Measurements from ENCODE around the gene CARMIL3.
"Not testable (repeated sequence)": the region's sequence is repeated elsewhere in the genome, so short reads cannot be mapped to it uniquely, and the experiment has no call there.

Gene CARMIL3, protein sequence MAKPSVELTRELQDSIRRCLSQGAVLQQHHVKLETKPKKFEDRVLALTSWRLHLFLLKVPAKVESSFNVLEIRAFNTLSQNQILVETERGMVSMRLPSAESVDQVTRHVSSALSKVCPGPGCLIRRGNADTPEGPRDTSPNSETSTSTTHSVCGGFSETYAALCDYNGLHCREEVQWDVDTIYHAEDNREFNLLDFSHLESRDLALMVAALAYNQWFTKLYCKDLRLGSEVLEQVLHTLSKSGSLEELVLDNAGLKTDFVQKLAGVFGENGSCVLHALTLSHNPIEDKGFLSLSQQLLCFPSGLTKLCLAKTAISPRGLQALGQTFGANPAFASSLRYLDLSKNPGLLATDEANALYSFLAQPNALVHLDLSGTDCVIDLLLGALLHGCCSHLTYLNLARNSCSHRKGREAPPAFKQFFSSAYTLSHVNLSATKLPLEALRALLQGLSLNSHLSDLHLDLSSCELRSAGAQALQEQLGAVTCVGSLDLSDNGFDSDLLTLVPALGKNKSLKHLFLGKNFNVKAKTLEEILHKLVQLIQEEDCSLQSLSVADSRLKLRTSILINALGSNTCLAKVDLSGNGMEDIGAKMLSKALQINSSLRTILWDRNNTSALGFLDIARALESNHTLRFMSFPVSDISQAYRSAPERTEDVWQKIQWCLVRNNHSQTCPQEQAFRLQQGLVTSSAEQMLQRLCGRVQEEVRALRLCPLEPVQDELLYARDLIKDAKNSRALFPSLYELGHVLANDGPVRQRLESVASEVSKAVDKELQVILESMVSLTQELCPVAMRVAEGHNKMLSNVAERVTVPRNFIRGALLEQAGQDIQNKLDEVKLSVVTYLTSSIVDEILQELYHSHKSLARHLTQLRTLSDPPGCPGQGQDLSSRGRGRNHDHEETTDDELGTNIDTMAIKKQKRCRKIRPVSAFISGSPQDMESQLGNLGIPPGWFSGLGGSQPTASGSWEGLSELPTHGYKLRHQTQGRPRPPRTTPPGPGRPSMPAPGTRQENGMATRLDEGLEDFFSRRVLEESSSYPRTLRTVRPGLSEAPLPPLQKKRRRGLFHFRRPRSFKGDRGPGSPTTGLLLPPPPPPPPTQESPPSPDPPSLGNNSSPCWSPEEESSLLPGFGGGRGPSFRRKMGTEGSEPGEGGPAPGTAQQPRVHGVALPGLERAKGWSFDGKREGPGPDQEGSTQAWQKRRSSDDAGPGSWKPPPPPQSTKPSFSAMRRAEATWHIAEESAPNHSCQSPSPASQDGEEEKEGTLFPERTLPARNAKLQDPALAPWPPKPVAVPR (N-terminal part only)

DNA sequence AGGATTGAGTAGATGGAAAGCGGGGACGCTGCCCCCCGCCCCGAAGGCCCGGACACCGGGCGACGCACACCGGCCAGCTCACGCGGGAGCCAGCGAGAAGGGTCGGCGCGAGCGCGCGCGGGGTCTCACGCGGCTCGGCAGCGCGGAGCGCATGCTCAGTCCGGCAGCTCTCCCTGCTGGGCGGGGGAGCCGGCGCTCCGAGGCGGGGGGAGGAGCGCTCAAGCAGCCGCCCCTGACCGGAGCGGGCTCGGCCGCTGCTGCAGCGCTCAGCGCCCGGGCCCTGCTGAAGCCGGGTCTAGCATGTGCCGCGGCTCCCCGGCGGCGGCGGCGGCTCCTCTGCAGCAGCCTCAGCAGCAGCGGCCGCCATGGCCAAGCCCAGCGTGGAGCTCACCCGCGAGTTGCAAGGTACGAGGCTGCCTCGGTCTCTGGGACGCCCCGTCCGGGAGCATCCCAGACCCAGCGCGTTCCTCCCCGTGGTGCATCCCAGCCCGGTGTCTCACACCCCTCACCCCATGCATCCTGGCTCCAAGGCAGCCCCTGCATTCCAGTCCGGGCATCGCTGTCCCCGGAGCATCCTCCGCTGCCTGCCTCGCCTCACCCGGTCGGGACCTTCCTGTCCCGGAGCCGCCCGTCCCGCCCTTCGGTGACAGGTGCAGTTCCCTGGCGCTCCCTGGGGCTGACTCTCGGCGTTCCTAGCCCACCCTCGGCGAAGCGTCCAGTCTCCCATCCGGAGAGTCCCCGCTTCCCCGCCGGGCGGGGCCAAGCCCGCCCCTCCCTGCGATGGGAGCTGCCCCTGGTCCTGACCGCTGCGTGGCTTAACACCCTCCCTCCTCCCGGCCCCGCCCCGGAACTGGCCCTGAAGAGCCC is at the start of gene CARMIL3:
Gene CARMIL3 (plus strand): TSS at position 221 of the 867 bp plus-strand sequence. CDS start 145 bp downstream, at position 366.
- no peak for DNase-seq (ENCODE audit: extremely low read depth, low read depth)
- no peak for TF ChIP-seq CTCF (IDR thresholded peaks at IDR 0.05; ENCODE audit: low read depth, low read length)

GRCh38 chr14:24006471-24006816 is 45.4 kb upstream of the CARMIL3 start:
- not testable (repeated sequence) for DNase-seq (ENCODE audit: extremely low read depth, low read depth)

DNA sequence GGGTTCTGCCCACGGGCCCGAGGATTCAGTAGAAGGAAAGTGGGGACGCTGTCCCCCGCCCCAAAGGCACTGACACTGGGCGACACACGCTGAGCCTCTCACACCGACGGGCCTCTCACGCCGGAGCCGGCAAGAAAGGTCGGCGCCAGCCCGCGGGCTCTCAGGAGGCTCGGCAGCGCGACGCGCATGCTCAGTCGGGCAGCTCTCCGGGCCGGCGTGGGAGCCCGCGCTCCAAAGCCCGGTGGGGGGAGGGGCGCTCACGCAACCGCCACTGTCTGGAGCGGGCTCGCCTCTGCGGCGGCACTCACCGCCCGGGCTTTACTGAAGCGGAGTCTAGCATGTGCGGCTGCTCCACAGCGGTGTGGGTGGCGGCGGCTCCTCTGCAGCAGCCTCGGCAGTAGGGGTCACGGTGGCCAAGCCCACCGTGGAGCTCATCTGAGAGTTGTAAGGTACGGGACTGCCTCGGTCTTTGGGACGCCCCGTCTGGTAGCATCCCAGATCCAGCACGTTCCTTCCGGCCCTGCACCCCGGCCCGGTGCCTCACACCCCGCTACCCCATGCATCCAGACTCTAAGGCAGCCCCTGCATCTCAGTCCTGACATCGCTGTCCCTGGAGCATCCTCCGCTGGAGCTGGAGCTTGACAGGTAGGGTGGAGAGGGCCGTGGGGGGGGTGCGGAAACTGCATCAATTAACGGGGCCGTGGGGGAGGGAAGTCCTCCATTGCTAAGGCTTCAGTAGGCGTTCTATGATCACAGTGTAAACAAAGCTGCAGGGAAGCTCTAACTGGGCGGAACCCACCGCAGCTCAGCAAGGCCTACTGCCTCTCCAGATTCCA is 44.8 kb upstream of the CARMIL3 start:
- DNase-seq (ENCODE audit: extremely low read depth, low read depth): not testable (repeated sequence)

- no peak for DNase-seq (ENCODE audit: extremely low read depth, low read depth)
- TF ChIP-seq CTCF (IDR thresholded peaks at IDR 0.05; ENCODE audit: low read depth, low read length): no peak
Measured at GRCh38 chr14:24011051-24011450, 40.8 kb upstream of the CARMIL3 start.

DNA sequence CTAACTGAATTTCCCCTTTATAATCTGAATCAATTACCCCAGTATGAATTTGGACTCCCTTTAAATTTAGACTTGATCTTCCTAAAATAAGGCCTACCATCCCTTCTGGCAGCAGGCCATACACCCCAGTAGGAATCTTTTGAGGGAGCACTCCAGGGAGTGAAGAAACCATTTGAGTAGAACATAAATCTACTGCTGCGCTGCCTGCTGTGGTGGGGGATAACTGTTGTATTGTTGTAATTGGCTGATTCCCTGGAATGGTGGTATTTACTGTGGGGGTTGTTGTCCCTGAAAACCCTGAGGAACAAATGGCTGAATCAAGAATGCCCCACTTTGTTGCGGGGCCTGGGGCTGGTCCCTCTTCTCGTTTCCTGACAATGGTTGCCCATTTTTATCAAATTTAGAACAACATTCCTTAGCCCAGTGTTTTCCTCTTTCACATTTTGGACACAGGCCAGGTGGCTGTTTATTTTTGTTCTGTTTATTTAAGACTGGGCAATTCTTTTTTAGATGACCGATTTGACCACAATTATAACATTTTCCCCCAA is 39.0 kb upstream of the CARMIL3 start:
- DNase-seq (ENCODE audit: extremely low read depth, low read depth): not testable (repeated sequence)

DNA sequence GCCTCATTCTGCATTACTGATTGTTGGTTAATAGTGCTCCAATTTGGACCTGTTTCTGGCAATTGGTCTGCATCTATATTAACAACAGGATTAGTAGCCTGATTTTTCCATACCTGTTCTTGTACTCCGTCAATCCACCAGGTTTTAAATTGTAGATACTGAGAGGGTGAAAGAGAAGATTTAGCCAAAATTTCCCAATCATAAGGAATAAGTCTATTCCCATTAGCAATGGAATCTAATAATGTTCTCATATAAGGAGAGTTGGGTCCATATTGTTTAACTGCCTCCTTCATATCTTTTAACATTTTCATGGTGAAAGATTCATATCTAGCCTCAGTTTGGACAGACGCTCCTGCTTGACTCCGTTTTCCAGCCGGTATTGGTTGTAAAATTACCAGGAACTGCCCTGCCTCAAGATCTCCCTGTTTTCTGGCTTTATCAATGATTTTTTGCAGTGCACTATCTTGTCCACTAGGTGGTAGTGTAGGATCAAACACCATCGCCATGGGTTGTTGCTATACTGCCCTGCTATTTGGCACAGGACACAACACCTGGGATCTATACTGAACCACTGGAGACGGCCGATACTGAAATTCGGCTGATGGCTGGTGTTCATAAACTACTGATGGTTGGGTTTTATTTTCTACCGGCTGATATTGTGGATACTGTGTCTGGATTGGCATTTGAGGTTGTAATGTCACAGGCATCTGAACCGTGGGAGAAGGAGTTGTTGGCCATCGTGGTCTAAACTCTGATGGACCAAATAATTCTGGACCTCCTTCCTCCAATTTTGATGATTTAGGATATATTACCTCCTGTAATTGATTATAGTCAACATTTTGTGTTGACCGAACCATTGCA is 37.9 kb upstream of the CARMIL3 start:
- peak; percentile 90 for TF ChIP-seq CTCF (IDR thresholded peaks at IDR 0.05; ENCODE audit: low read depth, low read length)
- peak; percentile 34 for DNase-seq (ENCODE audit: extremely low read depth, low read depth)

- DNase-seq (ENCODE audit: extremely low read depth, low read depth): not testable (repeated sequence)
Measured at GRCh38 chr14:24015745-24016144, 36.1 kb upstream of the CARMIL3 start.

- DNase-seq (ENCODE audit: extremely low read depth, low read depth): not testable (repeated sequence)
Measured at GRCh38 chr14:24018978-24019377, 32.8 kb upstream of the CARMIL3 start.

DNA sequence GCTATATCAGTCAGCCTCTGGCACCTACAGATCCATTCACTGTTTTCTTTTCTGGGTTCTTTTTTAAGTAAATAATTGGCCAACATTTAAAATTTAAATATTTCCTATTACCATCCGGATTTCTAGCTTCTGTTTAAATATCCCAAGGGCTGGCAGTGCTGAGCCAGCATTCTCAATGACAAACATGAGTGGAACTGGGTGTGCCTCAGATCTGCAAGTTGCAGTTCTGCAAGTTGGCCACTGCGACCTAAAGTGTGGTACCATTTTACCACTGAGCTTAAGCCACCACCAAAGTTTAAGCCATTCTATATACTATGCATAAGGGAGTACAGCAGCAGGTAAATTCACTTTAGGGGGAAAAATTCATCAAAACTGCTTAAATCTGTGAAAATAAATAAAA is 31.9 kb upstream of the CARMIL3 start:
- DNase-seq (ENCODE audit: extremely low read depth, low read depth): not testable (repeated sequence)

DNA sequence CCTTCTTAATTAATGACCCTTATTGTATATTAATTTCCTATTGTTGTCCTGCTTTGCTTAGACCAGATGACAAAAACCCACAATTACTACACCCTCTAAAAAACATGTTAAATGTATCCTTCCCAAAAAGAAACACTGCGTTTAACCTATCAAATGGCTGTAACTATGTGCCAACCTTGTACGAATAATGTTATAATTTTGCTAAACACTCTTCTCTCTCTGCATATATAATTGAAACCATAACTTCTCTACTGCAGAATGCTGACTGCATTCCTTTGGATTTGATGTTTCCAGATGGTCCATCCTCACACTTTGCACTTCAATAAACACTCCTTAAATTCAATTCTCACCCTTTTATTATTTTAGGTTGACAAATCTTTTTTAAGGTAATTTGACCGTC is 31.3 kb upstream of the CARMIL3 start:
- DNase-seq (ENCODE audit: extremely low read depth, low read depth): not testable (repeated sequence)

- not testable (repeated sequence) for DNase-seq (ENCODE audit: extremely low read depth, low read depth)
Measured at GRCh38 chr14:24024939-24025418, 26.8 kb upstream of the CARMIL3 start.

DNA sequence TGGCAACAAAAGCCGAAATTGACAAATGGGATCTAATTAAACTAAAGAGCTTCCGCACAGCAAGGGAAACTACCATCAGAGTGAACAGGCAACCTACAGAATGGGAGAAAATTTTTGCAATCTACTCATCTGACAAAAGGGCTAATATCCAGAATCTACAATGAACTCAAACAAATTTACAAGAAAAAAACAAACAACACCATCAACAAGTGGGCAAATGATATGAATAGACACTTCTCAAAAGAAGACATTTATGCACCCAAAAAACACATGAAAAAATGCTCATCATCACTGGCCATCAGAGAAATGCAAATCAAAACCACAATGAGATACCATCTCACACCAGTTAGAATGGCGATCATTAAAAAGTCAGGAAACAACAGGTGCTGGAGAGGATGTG is 22.1 kb upstream of the CARMIL3 start:
- not testable (repeated sequence) for DNase-seq (ENCODE audit: extremely low read depth, low read depth)

DNA sequence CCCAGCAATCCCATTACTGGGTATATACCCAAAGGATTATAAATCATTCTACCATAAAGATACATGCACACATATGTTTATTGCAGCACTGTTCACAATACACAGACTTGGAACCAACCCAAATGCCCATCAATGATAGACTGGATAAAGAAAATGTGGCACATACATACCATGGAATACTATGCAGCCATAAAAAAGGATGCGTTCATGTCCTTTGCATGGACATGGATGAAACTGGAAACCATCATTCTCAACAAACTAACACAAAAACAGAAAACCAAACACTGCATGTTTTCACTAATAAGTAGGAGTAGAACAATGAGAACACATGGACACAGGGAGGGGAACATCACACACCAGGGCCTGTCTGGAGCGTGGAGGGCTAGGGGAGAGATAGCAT is 20.5 kb upstream of the CARMIL3 start:
- DNase-seq (ENCODE audit: extremely low read depth, low read depth): not testable (repeated sequence)
